ENCODE measurements around the gene CIRBP. TPM values are rescaled to one million over a fixed set of nuclear protein-coding genes. Genes with fewer than 3 reads are reported as not detected.

The CIRBP gene
- total and polyA plus RNA-seq, 2 of the 13 experiments (the other 11 are each of a cell fraction or from before 2014, with no cell fraction given) = 133 to 140 TPM

DNA sequence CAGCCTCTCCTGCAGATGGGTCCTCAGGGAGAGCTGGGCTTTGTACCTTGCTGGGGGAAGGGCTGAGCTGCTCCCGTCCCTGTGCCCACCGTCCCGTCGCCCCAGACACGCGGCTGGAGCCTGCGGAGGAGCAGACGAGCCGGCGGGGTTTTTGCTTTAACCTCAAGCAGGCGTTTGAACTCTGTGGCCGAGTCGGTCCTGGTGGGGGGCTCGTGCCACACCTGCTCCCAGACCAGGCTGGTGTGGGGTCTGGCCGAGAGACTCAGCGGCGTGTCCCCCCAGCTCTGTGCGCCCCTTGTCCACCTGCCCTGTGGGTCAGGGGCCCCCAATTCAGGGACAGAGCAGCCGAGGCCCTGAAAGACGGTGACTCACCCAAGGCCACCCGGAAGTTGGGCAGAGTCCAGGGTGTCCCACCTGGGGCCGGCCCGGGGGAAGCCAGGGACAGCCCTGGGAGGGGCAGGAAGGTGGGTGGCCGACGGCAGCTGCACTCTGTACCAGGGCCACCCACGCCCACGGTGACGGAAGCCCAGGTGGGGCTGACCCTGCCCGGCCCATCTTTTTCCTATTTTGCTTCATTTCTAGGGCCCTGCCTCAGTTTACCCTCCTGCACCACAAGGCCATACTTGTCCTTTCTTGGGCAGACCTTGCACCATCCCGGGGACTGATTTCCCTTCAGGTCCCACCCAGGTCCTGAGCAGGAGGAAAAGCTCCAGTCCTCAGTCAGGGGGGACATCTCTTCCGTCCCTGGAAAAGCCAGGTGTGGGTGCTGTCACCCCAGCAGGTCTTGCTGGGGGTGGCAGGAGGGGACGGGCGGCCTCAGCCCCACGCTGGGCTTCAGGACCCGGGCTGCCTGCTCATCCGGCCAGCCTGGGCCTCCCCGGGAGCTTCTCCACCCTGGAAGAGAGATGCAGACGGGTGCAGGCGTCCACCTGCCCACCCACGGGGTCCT lies 21.8 kb downstream of the CIRBP start (continued):
- TF ChIP-seq ZNF251 (CRISPR knock-in tag; IDR thresholded peaks at IDR 0.05) (no peak), ZNF317 (CRISPR knock-in tag; IDR thresholded peaks at IDR 0.05) (no peak), NBN (conservative IDR thresholded peaks at IDR 0.05) (no peak), MAF1 (CRISPR knock-in tag; IDR thresholded peaks at IDR 0.05; ENCODE audit: borderline replicate concordance) (no peak), ETV6 (CRISPR knock-in tag; conservative IDR thresholded peaks at IDR 0.05) (0 out of 2 replicates have a peak, but pooled peaks have one; percentile 54), THAP11 (CRISPR knock-in tag; IDR thresholded peaks at IDR 0.05) (peak; percentile 82), ZNF234 (CRISPR knock-in tag; conservative IDR thresholded peaks at IDR 0.05) (no peak), SRF (IDR thresholded peaks at IDR 0.05; ENCODE audit: low read depth, low read length) (no peak), KDM4B (CRISPR knock-in tag; IDR thresholded peaks at IDR 0.05) (no peak; the same call in 1 of the 2 replicates), NONO (IDR thresholded peaks at IDR 0.05) (no peak), NONO (CRISPR knock-in tag; conservative IDR thresholded peaks at IDR 0.05) (peak; percentile 82; the same call in 1 of the 2 replicates), ZNF496 (CRISPR knock-in tag; IDR thresholded peaks at IDR 0.05; ENCODE audit: insufficient replicate concordance) (no peak), SPEN (CRISPR knock-in tag; IDR thresholded peaks at IDR 0.05; ENCODE audit: low read depth) (peak; percentile 93), CEBPG (CRISPR knock-in tag; IDR thresholded peaks at IDR 0.05) (peak; percentile 32; the same call in 1 of the 2 replicates), EZH2 (conservative IDR thresholded peaks at IDR 0.05; ENCODE audit: low read depth, low read length) (no peak), TBX3 (IDR thresholded peaks at IDR 0.05; ENCODE audit: borderline replicate concordance) (no peak), ZNF883 (CRISPR knock-in tag; IDR thresholded peaks at IDR 0.05; ENCODE audit: not compliant biosample characterization) (peak; percentile 60), KLF12 (CRISPR knock-in tag; IDR thresholded peaks at IDR 0.05; ENCODE audit: borderline replicate concordance) (peak; percentile 58; the same call in 1 of the 2 replicates), ZNF282 (IDR thresholded peaks at IDR 0.05; ENCODE audit: partially characterized antibody) (no peak), ZNF205 (CRISPR knock-in tag; IDR thresholded peaks at IDR 0.05) (0 out of 2 replicates have a peak, but pooled peaks have one; percentile 48), ZNF678 (CRISPR knock-in tag; IDR thresholded peaks at IDR 0.05) (no peak), HCFC1 (IDR thresholded peaks at IDR 0.05; ENCODE audit: low read depth, low read length) (no peak), ZNF550 (CRISPR knock-in tag; IDR thresholded peaks at IDR 0.05; ENCODE audit: borderline replicate concordance) (no peak), AHR (CRISPR knock-in tag; IDR thresholded peaks at IDR 0.05) (no peak; the same call in 1 of the 2 replicates), ATAD3A (CRISPR knock-in tag; IDR thresholded peaks at IDR 0.05) (no peak)
- TF ChIP-seq, protein P1, sequence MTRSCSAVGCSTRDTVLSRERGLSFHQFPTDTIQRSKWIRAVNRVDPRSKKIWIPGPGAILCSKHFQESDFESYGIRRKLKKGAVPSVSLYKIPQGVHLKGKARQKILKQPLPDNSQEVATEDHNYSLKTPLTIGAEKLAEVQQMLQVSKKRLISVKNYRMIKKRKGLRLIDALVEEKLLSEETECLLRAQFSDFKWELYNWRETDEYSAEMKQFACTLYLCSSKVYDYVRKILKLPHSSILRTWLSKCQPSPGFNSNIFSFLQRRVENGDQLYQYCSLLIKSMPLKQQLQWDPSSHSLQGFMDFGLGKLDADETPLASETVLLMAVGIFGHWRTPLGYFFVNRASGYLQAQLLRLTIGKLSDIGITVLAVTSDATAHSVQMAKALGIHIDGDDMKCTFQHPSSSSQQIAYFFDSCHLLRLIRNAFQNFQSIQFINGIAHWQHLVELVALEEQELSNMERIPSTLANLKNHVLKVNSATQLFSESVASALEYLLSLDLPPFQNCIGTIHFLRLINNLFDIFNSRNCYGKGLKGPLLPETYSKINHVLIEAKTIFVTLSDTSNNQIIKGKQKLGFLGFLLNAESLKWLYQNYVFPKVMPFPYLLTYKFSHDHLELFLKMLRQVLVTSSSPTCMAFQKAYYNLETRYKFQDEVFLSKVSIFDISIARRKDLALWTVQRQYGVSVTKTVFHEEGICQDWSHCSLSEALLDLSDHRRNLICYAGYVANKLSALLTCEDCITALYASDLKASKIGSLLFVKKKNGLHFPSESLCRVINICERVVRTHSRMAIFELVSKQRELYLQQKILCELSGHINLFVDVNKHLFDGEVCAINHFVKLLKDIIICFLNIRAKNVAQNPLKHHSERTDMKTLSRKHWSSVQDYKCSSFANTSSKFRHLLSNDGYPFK (CRISPR knock-in tag; IDR thresholded peaks at IDR 0.05; ENCODE audit: borderline replicate concordance) = peak; percentile 57; the same call in 1 of the 2 replicates
- TF ChIP-seq, protein P2, sequence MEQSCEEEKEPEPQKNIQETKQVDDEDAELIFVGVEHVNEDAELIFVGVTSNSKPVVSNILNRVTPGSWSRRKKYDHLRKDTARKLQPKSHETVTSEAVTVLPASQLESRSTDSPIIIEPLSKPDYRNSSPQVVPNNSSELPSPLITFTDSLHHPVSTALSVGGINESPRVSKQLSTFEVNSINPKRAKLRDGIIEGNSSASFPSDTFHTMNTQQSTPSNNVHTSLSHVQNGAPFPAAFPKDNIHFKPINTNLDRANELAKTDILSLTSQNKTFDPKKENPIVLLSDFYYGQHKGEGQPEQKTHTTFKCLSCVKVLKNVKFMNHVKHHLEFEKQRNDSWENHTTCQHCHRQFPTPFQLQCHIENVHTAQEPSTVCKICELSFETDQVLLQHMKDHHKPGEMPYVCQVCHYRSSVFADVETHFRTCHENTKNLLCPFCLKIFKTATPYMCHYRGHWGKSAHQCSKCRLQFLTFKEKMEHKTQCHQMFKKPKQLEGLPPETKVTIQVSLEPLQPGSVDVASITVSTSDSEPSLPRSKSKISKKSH (CRISPR knock-in tag; IDR thresholded peaks at IDR 0.05; ENCODE audit: borderline replicate concordance) = no peak; the same call in 1 of the 2 replicates

Measured in HepG2 (cell line).